ENCODE measurements around the gene CTCF.

CTCF gene

GRCh38 chr16:67548265-67549126, 13.8 kb upstream of the CTCF start:
- no peak for DNase-seq (ENCODE audit: low read depth, low spot score)

DNA sequence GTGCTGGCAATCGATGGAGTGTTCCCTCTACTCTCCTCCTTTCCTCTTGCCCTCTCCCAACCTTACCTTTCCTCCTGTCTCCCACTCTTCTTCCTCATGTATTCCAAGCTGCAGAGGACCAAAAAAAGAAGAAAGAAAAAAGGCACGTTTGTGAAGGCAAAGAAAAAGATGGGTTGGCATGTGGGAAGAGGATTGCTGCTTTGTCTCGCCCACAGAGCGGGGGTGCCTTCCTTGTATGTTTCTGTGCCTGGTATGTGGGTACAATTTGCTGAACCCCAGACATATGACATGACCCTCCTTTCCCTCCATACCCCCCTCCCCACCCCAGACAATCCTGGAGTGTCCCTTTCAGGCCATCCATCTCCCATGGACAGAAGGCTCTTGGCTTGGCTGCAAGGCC, 13.1 kb upstream of the CTCF start:
- no peak for DNase-seq (ENCODE audit: low read depth, low spot score)

- DNase-seq (ENCODE audit: low read depth, low spot score), result no peak
These were observed 12.4 kb upstream of the CTCF start for GRCh38 chr16:67549936-67550335.

DNA sequence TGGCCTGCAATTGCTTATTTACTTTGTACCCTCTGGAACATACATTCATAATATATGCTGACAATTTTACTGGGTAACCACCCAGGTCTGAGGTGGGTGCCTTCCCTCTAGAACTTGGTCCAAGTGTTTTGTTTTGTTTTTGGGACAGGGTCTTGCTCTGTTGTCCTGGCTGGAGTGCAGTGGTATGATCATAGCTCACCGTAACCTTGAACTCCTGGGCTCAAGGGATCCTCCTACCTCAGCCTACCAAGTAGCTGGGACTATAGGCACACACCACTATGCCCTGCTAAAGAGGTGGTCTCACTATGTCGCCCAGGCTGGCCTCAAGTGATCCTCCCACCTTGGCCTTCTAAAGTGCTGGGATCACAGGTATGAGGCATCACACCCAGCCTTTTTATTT, 11.2 kb upstream of the CTCF start:
- DNase-seq (ENCODE audit: low read depth, low spot score), result no peak

- no peak for DNase-seq (ENCODE audit: low read depth, low spot score)
These were observed 10.4 kb upstream of the CTCF start for GRCh38 chr16:67551972-67552371.

- no peak for DNase-seq (ENCODE audit: low read depth, low spot score)
These were observed 9.8 kb upstream of the CTCF start for GRCh38 chr16:67552476-67552875.

- no peak for DNase-seq (ENCODE audit: low read depth, low spot score)
These were observed 6.5 kb upstream of the CTCF start for GRCh38 chr16:67555795-67556212.

- DNase-seq (ENCODE audit: low read depth, low spot score), result no peak
These were observed 3.5 kb upstream of the CTCF start for GRCh38 chr16:67558859-67559258.

GRCh38 chr16:67560827-67561342, 1.4 kb upstream of the CTCF start:
- DNase-seq (ENCODE audit: low read depth, low spot score), result no peak

DNA sequence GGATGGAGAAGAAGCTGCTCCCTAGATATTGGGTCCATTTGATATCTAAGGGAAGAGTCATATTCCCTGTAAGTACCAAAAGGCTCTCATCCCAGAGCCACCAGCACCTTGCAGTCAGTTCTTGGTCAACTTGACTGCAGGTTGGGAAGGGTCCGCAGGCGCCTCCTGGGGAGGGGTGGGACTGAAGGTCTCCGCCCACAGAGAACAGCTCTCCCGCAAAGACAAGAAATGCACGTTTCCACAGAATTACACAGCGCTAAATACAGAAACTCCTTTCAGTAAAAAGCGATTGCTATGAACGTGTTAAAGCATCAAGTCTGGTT, 864 bp upstream of the CTCF start:
- DNase-seq (ENCODE audit: low read depth, low spot score), result no peak

- peak; percentile 75 for DNase-seq (ENCODE audit: low read depth, low spot score)
These were observed 351 bp upstream of the CTCF start for GRCh38 chr16:67561824-67562525.

GRCh38 chr16:67562918-67563707, 787 bp downstream of the CTCF start:
- no peak for DNase-seq (ENCODE audit: low read depth, low spot score)

- DNase-seq (ENCODE audit: low read depth, low spot score), result no peak
These were observed 1.6 kb downstream of the CTCF start for GRCh38 chr16:67563708-67564468.

DNA sequence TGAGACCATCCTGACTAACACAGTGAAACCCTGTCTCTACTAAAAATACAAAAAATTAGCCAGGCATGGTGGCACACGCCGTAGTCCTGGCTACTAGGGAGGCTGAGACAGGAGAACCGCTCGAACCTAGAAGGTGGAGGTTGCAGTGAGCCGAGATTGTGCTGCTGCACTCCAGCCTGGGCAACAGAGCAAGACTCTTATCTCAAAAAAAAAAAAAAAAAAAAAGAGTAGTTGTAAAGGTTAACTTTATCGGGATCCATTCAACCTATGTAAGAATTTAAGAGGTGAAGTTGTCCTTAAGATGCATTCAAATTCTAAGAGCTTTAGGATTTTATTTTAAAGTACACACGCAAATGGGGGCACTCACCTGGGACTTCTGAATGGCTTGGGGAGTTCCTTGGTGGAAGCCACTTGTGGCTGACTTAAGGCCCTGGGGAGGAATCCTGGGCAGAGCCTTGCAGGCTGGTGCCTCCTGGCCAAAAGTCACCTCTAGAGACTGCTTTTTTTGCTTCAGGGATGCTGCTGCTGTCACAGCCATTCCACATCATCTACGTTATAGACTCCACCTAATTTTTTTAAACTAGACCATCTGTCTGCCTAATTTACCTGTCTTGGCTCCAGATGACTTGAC, 3.3 kb downstream of the CTCF start:
- DNase-seq (ENCODE audit: low read depth, low spot score), result no peak

GRCh38 chr16:67571464-67571863, 9.1 kb downstream of the CTCF start:
- DNase-seq (ENCODE audit: low read depth, low spot score), result no peak

GRCh38 chr16:67571981-67572431, 9.7 kb downstream of the CTCF start:
- no peak for DNase-seq (ENCODE audit: low read depth, low spot score)

DNA sequence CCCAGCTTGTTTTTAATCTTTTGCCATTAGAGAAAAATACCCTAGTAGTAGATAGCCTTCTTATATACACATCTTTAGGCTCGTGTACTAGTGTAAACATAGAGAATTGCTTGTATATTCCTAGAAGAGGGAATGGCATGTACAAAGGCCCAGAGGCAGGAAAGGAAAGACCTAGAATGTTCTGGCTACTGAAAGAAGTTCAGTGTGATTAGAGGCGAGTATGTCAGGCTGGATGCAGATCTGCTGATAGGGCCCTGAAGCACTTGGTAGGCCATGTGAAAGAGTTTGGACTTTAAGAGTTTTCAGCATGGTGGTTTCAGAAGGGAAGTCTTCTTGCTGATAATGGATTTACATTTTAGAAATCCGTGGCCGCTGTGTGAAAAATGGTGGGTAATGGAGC, 17.4 kb downstream of the CTCF start:
- DNase-seq (ENCODE audit: low read depth, low spot score), result no peak

DNA sequence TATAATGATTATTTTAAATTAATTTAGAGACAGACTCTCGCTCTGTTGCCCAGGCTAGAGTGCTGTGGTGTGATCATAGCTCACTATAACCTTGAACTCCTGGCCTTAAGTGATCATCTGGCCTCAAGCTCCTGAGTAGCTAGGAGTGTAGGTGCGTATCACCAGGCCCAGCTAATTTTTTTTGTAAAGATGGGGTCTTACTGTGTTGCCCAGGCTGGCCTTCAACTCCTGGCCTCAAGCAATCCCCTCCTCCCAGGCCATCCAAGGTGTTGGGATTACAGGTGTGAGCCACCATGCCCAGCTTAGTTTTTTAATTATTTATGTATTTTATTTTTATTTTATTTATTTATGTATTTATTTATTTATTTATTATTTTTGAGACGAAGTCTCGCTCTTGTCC, 17.9 kb downstream of the CTCF start:
- no peak for DNase-seq (ENCODE audit: low read depth, low spot score)

- no peak for DNase-seq (ENCODE audit: low read depth, low spot score)
These were observed 31.0 kb downstream of the CTCF start for GRCh38 chr16:67593288-67593687.

DNA sequence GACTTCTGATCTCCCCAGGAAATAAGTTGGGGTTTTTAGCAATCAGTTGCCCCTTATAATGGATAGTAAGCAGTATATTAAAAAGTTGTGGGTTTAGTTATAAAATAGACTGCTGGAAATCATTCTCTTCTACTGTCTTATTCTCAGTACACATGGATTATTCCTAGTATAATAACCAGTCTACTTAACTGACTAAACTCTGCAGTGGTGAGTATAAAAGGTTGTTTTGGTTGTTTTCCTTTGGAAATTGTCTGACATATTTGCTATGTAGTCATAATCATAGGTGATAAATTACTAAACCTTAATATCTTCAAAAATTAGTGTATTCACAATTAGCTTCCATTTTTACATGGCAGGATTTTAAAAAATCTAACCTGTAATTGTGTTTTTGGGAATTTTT, 31.4 kb downstream of the CTCF start:
- DNase-seq (ENCODE audit: low read depth, low spot score), result no peak
